ENCODE results near the gene ZNF441. TPM values are rescaled to one million over a fixed set of nuclear protein-coding genes. Genes with fewer than 3 reads are reported as not detected.
"Not testable (repeated sequence)": the region's sequence is repeated elsewhere in the genome, so short reads cannot be mapped to it uniquely, and the experiment has no call there.

ZNF441 gene
- polyA plus RNA-seq, 6 donors from 2014 or later, result 5.9 to 16.0 (median 13.7) TPM

GRCh38 chr19:11787536-11787935 is 20.7 kb downstream of the ZNF441 start:
- no peak overlapping the region for H3K4me3 Mint-ChIP-seq
- H3K9me3 Mint-ChIP-seq, result peaks cover 10 to 88% (median 69%) of the 10 kb centered on the region in 7 donors
- peaks cover 11 to 16% of the 10 kb centered on the region in 2 donors for H3K36me3 Mint-ChIP-seq
- ATAC-seq (ENCODE audit: low read depth in 2 of 2), result no peak
- no peak for DNase-seq
- H3K27ac Mint-ChIP-seq, result no peak overlapping the region
- no peaks in the 10 kb centered on the region for H3K4me1 Mint-ChIP-seq
- H3K27me3 Mint-ChIP-seq, result no peaks in the 10 kb centered on the region

GRCh38 chr19:11792942-11793341 is 26.1 kb downstream of the ZNF441 start:
- peaks cover 5 to 42% (median 27%) of the 10 kb centered on the region in 7 donors for H3K9me3 Mint-ChIP-seq
- H3K27me3 Mint-ChIP-seq, result no peaks in the 10 kb centered on the region
- DNase-seq (no peak), ATAC-seq (ENCODE audit: low read depth in 2 of 2) (no peak)
- H3K27ac Mint-ChIP-seq, result peak overlapping the region in 1 of 6 donors; percentile 81
- H3K36me3 Mint-ChIP-seq, result peaks cover 0 to 7% of the 10 kb centered on the region in 2 donors
- H3K4me3 Mint-ChIP-seq, result no peak overlapping the region
- peaks cover 14 to 20% (median 18%) of the 10 kb centered on the region in 3 donors for H3K4me1 Mint-ChIP-seq

DNA sequence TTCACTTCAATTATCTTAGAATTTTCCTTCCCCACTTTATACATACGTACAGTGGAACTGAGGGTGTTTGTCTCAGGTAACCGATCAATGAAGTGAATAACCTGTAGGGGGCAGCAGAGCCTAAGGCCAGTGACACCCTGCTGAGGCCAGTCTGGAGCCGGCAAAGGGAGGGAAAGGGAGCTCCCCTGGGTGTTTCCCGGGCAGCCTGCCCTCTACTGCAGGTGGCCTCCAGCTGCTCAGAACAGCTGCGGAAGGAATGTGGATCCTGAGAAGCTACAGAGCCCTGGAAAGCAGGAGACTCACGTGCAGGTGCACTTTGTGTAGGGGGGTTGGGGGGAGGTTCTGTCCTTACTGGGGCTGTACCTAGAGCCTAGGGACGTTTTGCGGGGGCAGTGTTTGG is 30.7 kb downstream of the ZNF441 start:
- H3K27ac Mint-ChIP-seq, result peak overlapping the region in 2 of 6 donors; percentile 72 to 85
- peaks cover 0 to 7% (median 5%) of the 10 kb centered on the region in 7 donors for H3K9me3 Mint-ChIP-seq
- ATAC-seq (ENCODE audit: low read depth in 2 of 2) (peak; percentile 57 to 59), DNase-seq (peak; percentile 75)
- peaks cover 0 to 7% of the 10 kb centered on the region in 2 donors for H3K36me3 Mint-ChIP-seq
- H3K4me3 Mint-ChIP-seq, result peak overlapping the region; percentile 91 to 96 (median 94)
- peaks cover 20 to 26% (median 26%) of the 10 kb centered on the region in 3 donors for H3K4me1 Mint-ChIP-seq
- no peaks in the 10 kb centered on the region for H3K27me3 Mint-ChIP-seq

- Mint-ChIP-seq H3K36me3 (no peaks in the 10 kb centered on the region), H3K27ac (peak within 1 kb of the TSS; percentile 71 to 92 (median 80)), H3K27me3 (no peaks in the 10 kb centered on the region), H3K9me3 (peaks cover 0 to 6% (median 0%) of the 10 kb centered on the region in 7 donors), H3K4me3 (peak within 1 kb of the TSS; percentile 91 to 96 (median 94)), H3K4me1 (peaks cover 20 to 26% (median 23%) of the 10 kb centered on the region in 3 donors)
- ATAC-seq (ENCODE audit: low read depth in 2 of 2) (peak; percentile 97 to 98), DNase-seq (peak; percentile 82)
Measured at GRCh38 chr19:11798391-11799330, 31.9 kb downstream of the ZNF441 start, which contains the start of gene ZNF491. Gene ZNF491, plus strand, starts transcription at chr19:11798523. Its CDS starts 7,431 bp downstream, at chr19:11805954.

- DNase-seq, result no peak
Measured at GRCh38 chr19:11806354-11807098, 39.7 kb downstream of the ZNF441 start.

DNA sequence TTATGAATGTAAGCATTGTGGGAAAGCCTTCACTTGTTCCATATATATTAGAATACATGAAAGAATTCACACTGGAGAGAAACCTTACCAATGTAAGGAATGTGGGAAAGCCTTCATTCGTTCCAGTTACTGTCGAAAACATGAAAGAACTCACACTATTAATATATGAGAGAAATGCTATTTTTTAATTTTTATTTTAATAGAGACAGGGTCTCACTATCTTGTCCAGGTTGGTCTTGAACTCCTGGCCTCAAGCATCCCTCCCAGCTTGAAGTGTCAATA is 40.2 kb downstream of the ZNF441 start:
- ATAC-seq (ENCODE audit: low read depth in 2 of 2) (no peak), DNase-seq (no peak)
- no peak overlapping the region for H3K27ac Mint-ChIP-seq
- H3K27me3 Mint-ChIP-seq, result no peaks in the 10 kb centered on the region
- no peak overlapping the region for H3K4me3 Mint-ChIP-seq
- H3K36me3 Mint-ChIP-seq, result peaks cover 14 to 16% of the 10 kb centered on the region in 2 donors
- no peaks in the 10 kb centered on the region for H3K4me1 Mint-ChIP-seq
- H3K9me3 Mint-ChIP-seq, result peaks cover 5 to 40% (median 27%) of the 10 kb centered on the region in 7 donors

More at GRCh38 chr19:11806354-11807098, 39.7 kb downstream of the ZNF441 start:
- ATAC-seq (ENCODE audit: low read depth in 2 of 2), result no peak
- H3K27me3 Mint-ChIP-seq, result no peaks in the 10 kb centered on the region
- H3K27ac Mint-ChIP-seq, result no peak overlapping the region
- peaks cover 5 to 40% (median 27%) of the 10 kb centered on the region in 7 donors for H3K9me3 Mint-ChIP-seq
- no peaks in the 10 kb centered on the region for H3K4me1 Mint-ChIP-seq
- no peak overlapping the region for H3K4me3 Mint-ChIP-seq
- peaks cover 14 to 16% of the 10 kb centered on the region in 2 donors for H3K36me3 Mint-ChIP-seq

DNA sequence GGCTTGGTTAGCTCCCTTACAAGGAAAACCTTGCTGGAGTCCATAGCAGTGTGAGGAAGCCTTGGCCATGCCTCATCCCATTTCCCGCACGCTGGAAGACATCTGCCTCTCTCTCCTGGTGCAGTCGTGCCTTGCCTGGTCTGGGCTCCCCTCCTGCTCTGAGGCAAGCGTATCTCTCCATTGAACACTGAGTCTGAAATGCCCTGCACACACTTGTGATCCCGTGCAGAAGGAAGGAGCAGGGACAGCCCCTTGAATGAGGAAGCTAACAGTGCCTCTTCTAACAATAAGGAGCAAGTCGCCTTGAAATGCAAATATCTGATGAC is 46.9 kb downstream of the ZNF441 start:
- ATAC-seq (ENCODE audit: low read depth in 2 of 2), result peak; percentile 49 to 63
- Mint-ChIP-seq H3K27ac (peak overlapping the region in 5 of 6 donors; percentile 83 to 96 (median 93)), H3K4me3 (peak overlapping the region; percentile 90 to 97 (median 95)), H3K27me3 (no peaks in the 10 kb centered on the region), H3K4me1 (peaks cover 20 to 28% (median 25%) of the 10 kb centered on the region in 3 donors), H3K36me3 (no peaks in the 10 kb centered on the region), H3K9me3 (peaks cover 0 to 5% (median 4%) of the 10 kb centered on the region in 7 donors)
- no peak for DNase-seq

DNA sequence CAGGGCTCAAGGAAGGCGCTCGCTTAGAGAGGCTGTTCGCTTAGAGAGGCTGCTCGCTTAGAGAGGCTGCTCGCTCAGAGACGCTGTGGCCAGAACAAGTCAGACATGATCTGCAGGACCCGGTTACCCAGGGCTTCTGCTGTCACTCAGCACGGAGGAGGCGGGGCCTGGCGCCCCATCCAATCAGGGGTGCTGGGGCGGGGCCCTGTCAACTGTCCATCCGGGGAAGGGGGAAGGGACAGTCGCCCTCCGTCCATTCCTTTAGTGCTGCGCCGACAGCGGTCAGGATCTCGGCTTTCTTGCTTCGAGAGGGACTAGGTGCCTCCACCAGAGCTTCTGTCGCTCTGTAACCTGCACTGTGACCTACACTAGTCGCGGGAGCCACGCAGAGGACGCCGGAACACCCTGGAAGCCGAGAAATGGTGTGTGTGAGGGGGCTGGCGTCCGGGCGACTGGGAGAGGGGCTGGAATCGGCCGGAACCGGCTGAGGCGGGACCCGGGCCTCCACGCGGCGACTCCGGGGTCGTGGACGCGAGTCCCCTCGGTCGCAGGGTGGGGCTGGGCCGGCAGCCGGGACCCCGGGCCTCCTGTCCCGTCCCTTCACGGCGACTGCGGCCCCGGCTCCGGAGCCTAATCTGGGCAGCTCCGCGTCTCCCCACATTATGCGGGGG is 47.4 kb downstream of the ZNF441 start, which contains the start of gene ZNF440:
Gene ZNF440 (plus strand): TSS at position 245 of the 671 bp plus-strand sequence. CDS start 175 bp downstream, at position 420.
- Mint-ChIP-seq H3K4me3 (peak within 1 kb of the TSS; percentile 90 to 97 (median 95)), H3K9me3 (peaks cover 0 to under 1% (median 0%) of the 10 kb centered on the region in 7 donors), H3K36me3 (no peaks in the 10 kb centered on the region), H3K4me1 (peaks cover 20 to 28% (median 25%) of the 10 kb centered on the region in 3 donors), H3K27ac (peak within 1 kb of the TSS in 5 of 6 donors; percentile 83 to 96 (median 93)), H3K27me3 (no peaks in the 10 kb centered on the region)
- ATAC-seq (ENCODE audit: low read depth in 2 of 2) (peak; percentile 93 to 97), DNase-seq (peak; percentile 82)

DNA sequence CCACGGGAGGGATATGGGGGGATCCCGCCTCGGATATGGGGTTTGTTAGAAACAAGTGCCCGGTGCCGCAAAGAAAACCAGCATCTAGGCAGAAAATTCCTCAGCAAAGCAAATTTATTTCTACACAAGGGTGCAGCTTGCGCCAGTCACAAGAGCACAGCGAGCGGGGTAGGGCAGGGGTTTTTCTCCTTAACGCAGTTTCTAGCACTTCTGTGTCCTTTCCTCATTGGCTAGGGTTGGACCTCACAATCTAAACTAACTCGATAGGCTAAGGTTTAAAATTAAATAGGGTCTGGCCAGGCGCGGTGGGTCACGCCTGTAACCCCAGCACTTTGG is 47.9 kb downstream of the ZNF441 start:
- no peaks in the 10 kb centered on the region for H3K9me3 Mint-ChIP-seq

GRCh38 chr19:11821474-11822109 is 54.8 kb downstream of the ZNF441 start:
- Mint-ChIP-seq H3K4me3 (no peak overlapping the region), H3K9me3 (peaks cover 0 to 5% (median 0%) of the 10 kb centered on the region in 7 donors), H3K27me3 (no peaks in the 10 kb centered on the region), H3K36me3 (peaks cover 13 to 16% of the 10 kb centered on the region in 2 donors), H3K4me1 (peaks cover 16 to 17% (median 17%) of the 10 kb centered on the region in 3 donors), H3K27ac (peak overlapping the region in 1 of 6 donors; percentile 58)
- ATAC-seq (ENCODE audit: low read depth in 2 of 2) (no peak), DNase-seq (no peak)

More for the DNA sequence above, 47.9 kb downstream of the ZNF441 start:
- H3K4me1 Mint-ChIP-seq, result peaks cover 20 to 28% (median 25%) of the 10 kb centered on the region in 3 donors
- H3K4me3 Mint-ChIP-seq, result peak overlapping the region; percentile 84 to 95 (median 92)
- H3K27ac Mint-ChIP-seq, result peak overlapping the region in 3 of 6 donors; percentile 82 to 84 (median 83)
- DNase-seq (no peak), ATAC-seq (ENCODE audit: low read depth in 2 of 2) (no peak)
- no peaks in the 10 kb centered on the region for H3K27me3 Mint-ChIP-seq
- no peaks in the 10 kb centered on the region for H3K36me3 Mint-ChIP-seq

GRCh38 chr19:11828957-11829876 is 62.4 kb downstream of the ZNF441 start:
- Mint-ChIP-seq H3K4me3 (peak overlapping the region in 1 of 8 donors; percentile 52), H3K9me3 (peaks cover 5 to 40% (median 36%) of the 10 kb centered on the region in 7 donors), H3K4me1 (peaks cover 0 to 10% (median 3%) of the 10 kb centered on the region in 3 donors), H3K27ac (peak overlapping the region in 2 of 6 donors; percentile 47 to 72), H3K36me3 (peaks cover 33 to 47% of the 10 kb centered on the region in 2 donors)
- not testable (repeated sequence) for ATAC-seq (ENCODE audit: low read depth in 2 of 2); DNase-seq; H3K27me3 Mint-ChIP-seq

All from naive B cell (primary cell).